ENCODE data around the gene SDR42E2.

- TF ChIP-seq EZH2phosphoT487 (IDR thresholded peaks at IDR 0.05; ENCODE audit: borderline replicate concordance, low read length) (no peak), CTCF (IDR thresholded peaks at IDR 0.05; ENCODE audit: low read depth, low read length, poor library complexity, severe bottlenecking) (no peak)
Observed at GRCh38 chr16:22152316-22152715, 10.0 kb upstream of the SDR42E2 start.

Data from DOHH2 (cell line).